Body of pancreas (tissue), 4 donors: Measurements from ENCODE around the gene INPP5K.

ENCODE experiments used
- CTCF ChIP-seq, 7 experiments: fragments of 450-650 bp in 4 of 7; fragments of 200-600 bp in 3 of 7; sonication (generic) in 3 of 7; IDR thresholded peaks; one replicate each; pipeline ENCODE4 v1.5.1; 2016 to 2019; ENCODE audit warnings: antibody characterized with exemption in 7 of 7
- POLR2A ChIP-seq, 3 donors: fragments of 450-650 bp; IDR thresholded peaks; one replicate each; pipeline ENCODE4 v1.6.1; 2016; ENCODE audit warnings: antibody characterized with exemption in 3 of 3, mild to moderate bottlenecking in 2 of 3

DNA sequence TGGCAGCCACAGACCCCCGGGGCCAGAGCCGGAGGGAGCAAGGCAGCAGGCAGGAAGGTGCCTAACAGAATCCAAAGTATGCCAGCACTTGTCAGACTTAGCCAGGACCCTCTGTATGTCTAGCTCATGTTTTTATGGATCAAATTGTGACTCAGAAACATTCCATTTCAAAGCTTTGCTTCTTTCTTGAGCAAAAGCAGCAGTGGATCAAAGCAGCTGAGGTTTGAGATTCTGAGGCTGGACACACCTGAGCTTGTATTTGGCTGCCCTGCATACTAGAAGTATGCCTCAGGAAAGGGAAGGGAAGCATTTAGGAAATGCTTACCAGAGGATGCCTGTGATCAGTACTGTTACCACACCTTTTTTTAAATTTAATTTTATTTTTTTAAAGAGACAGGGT, 18.2 kb downstream of the INPP5K start:
- no peak for TF ChIP-seq CTCF (IDR thresholded peaks at IDR 0.05)
- TF ChIP-seq POLR2A (IDR thresholded peaks at IDR 0.05), result no peak
